HL-60 (cell line): ENCODE results near the gene SLC8B1.

Experiments
- POLR2AphosphoS5 ChIP-seq: IDR thresholded peaks from 2 replicates; pipeline ENCODE4 v1.6.1; 2012; ENCODE audit warnings: low read depth
- TF ChIP-seq, protein P1 (sequence below): IDR thresholded peaks from one replicate; pipeline ENCODE4 v1.5.1; 2011; ENCODE audit warnings: low read length, control low read depth, inconsistent platforms; ENCODE audit not compliant: insufficient read depth

DNA sequence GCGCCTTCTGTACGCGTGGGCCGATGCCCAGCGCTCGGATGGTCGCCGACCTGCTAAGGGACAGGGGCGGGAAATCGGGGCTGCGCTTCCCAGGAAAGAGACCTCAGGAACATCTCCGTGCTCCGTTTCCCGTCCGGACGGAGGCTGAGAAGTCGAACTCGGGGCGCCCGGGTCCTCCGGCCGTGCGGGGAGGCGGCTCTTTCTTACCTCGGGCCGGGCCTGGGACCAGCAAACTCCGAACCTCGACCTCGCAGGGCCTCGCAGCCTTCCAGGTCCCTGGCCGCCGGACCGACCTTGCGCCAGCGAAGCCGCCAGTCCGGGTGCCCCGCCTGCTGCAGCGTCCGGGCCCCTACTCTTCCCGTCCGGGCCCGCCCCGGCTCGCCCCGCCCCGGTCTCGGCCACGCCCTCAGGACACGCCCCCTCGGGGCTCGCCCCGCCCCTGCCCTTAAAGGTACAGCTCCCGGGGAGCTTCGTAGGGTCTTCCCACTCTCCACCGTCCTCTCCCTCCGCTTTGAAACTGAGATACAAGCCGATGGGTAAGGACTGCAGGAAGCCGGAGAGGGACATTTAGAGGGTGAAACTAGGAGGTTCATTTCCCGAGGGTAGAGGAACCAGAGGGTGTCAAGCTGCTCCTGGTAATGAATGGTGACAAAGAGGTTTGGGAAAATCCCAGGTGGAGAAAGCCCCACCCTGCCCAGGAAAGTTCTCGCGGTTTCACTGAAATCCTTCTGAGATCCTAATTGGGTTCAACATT lies at the start of gene SLC8B1:
- TF ChIP-seq POLR2AphosphoS5: peak; percentile 75; the same call in 1 of the 2 replicates
- TF ChIP-seq, protein P1, sequence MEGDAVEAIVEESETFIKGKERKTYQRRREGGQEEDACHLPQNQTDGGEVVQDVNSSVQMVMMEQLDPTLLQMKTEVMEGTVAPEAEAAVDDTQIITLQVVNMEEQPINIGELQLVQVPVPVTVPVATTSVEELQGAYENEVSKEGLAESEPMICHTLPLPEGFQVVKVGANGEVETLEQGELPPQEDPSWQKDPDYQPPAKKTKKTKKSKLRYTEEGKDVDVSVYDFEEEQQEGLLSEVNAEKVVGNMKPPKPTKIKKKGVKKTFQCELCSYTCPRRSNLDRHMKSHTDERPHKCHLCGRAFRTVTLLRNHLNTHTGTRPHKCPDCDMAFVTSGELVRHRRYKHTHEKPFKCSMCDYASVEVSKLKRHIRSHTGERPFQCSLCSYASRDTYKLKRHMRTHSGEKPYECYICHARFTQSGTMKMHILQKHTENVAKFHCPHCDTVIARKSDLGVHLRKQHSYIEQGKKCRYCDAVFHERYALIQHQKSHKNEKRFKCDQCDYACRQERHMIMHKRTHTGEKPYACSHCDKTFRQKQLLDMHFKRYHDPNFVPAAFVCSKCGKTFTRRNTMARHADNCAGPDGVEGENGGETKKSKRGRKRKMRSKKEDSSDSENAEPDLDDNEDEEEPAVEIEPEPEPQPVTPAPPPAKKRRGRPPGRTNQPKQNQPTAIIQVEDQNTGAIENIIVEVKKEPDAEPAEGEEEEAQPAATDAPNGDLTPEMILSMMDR: no peak
